Nephron progenitor cell (in vitro differentiated cells): ENCODE results near the gene FOXN3.
"Not testable (repeated sequence)": the region's sequence is repeated elsewhere in the genome, so short reads cannot be mapped to it uniquely, and the experiment has no call there.

Source experiments
- DNase-seq: peaks from one replicate; pipeline ENCODE4 v3.0.0; 2021
- H3K27ac Mint-ChIP-seq: 2 replicates; pipeline ENCODE4 v1.8.0; 2021; ENCODE audit warnings: mild to moderate bottlenecking, moderate library complexity, mixed read lengths
- H3K27me3 Mint-ChIP-seq: 2 replicates; pipeline ENCODE4 v1.8.0; 2021; ENCODE audit warnings: mild to moderate bottlenecking, low read depth, mixed read lengths; ENCODE audit not compliant: poor library complexity
- H3K36me3 Mint-ChIP-seq: 2 replicates; pipeline ENCODE4 v1.8.0; 2021; ENCODE audit warnings: low read depth, mixed read lengths
- H3K4me1 Mint-ChIP-seq: 2 replicates; pipeline ENCODE4 v1.8.0; 2021; ENCODE audit warnings: mixed read lengths
- H3K4me3 Mint-ChIP-seq: 2 replicates; pipeline ENCODE4 v1.8.0; 2021; ENCODE audit warnings: mild to moderate bottlenecking, moderate library complexity, mixed read lengths
- H3K9me3 Mint-ChIP-seq: 2 replicates; pipeline ENCODE4 v1.8.0; 2021; ENCODE audit warnings: mild to moderate bottlenecking, moderate library complexity, mixed read lengths
- TF ChIP-seq, protein P1 (sequence below): fragments of 200-600 bp; sonication (generic); IDR thresholded peaks from 2 replicates; pipeline ENCODE4 v1.5.0; 2021; ENCODE audit warnings: antibody characterized with exemption

The FOXN3 gene

GRCh38 chr14:89256283-89256682 lies 160.8 kb downstream of the FOXN3 start:
- Mint-ChIP-seq H3K4me1 (peaks cover 34% of the 10 kb centered on the region), H3K4me3 (no peak overlapping the region), H3K27me3 (peaks cover 3% of the 10 kb centered on the region), H3K36me3 (peaks cover 30% of the 10 kb centered on the region), H3K27ac (peak overlapping the region; percentile 31), H3K9me3 (no peaks in the 10 kb centered on the region)
- DNase-seq = no peak
- TF ChIP-seq, protein P1, sequence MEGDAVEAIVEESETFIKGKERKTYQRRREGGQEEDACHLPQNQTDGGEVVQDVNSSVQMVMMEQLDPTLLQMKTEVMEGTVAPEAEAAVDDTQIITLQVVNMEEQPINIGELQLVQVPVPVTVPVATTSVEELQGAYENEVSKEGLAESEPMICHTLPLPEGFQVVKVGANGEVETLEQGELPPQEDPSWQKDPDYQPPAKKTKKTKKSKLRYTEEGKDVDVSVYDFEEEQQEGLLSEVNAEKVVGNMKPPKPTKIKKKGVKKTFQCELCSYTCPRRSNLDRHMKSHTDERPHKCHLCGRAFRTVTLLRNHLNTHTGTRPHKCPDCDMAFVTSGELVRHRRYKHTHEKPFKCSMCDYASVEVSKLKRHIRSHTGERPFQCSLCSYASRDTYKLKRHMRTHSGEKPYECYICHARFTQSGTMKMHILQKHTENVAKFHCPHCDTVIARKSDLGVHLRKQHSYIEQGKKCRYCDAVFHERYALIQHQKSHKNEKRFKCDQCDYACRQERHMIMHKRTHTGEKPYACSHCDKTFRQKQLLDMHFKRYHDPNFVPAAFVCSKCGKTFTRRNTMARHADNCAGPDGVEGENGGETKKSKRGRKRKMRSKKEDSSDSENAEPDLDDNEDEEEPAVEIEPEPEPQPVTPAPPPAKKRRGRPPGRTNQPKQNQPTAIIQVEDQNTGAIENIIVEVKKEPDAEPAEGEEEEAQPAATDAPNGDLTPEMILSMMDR = no peak

GRCh38 chr14:89255852-89256251 lies 161.2 kb downstream of the FOXN3 start:
- Mint-ChIP-seq H3K27me3 (peaks cover 3% of the 10 kb centered on the region), H3K9me3 (no peaks in the 10 kb centered on the region), H3K4me3 (no peak overlapping the region), H3K4me1 (peaks cover 35% of the 10 kb centered on the region), H3K36me3 (peaks cover 35% of the 10 kb centered on the region), H3K27ac (no peak overlapping the region)
- no peak for DNase-seq
- TF ChIP-seq, protein P1 = no peak

DNA sequence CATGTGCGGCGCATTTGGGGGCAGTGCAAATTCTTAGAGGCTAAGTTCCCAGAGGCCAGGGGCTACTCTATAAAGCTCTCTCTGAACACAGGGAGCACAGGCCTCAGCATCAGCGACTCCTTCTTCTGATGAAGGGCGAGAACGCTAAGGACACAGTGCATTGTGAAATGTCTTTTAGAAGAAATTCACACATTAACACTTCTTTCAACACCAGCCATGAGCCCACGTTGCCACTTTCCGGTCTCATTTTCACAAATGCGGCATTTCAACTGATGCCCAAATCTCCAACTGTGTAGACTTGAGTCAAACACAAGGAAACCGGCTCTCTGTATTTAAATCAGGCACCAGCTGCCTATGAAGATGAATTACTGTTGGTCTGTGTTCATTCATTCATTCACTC lies 162.0 kb downstream of the FOXN3 start:
- TF ChIP-seq, protein P1 = no peak
- no peak for DNase-seq
- Mint-ChIP-seq H3K36me3 (peaks cover 38% of the 10 kb centered on the region), H3K9me3 (no peaks in the 10 kb centered on the region), H3K4me1 (peaks cover 39% of the 10 kb centered on the region), H3K4me3 (no peak overlapping the region), H3K27ac (no peak overlapping the region), H3K27me3 (peaks cover 3% of the 10 kb centered on the region)

DNA sequence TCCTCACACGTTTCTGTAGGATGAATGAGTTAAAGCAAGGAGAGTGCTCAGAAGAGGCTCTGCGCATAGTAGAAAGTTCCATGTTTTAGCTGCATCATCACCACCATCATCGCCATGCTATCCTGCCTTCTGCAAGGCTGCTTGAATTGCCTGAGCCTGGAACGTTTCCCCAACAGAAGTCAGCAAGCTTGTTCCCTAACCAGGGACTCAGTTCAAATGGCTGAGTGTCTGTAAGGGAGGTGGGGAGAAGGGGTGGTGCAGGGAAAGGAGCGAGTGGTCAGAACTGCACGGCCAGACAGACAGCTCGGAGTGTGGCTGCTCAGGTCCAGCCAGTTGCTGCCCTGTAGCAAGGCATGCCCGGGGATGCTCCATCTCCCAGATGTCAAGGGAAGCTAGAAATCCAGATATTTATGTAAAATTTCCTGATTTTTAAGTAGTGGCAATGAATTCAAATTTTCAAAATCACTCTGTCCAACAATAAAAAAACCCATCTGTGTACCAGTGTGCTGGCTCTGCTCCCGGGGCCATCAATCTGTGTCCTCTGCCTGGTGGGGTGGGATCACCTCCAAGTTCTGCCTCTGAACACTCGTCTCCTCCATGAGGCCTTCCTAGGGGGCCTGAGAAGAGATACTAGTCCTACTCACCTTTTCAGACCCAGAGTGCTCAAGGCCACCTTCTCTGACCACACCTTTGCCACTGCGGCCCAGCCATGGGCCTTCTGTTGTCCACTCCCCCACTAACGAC lies 162.7 kb downstream of the FOXN3 start:
- Mint-ChIP-seq H3K27me3 (peaks cover 3% of the 10 kb centered on the region), H3K9me3 (no peaks in the 10 kb centered on the region), H3K36me3 (peaks cover 38% of the 10 kb centered on the region), H3K4me3 (no peak overlapping the region), H3K4me1 (peaks cover 43% of the 10 kb centered on the region), H3K27ac (peak overlapping the region; percentile 59)
- DNase-seq = no peak
- TF ChIP-seq, protein P1 = no peak

GRCh38 chr14:89252887-89253532 lies 164.0 kb downstream of the FOXN3 start:
- DNase-seq = no peak
- Mint-ChIP-seq H3K27me3 (peaks cover 3% of the 10 kb centered on the region), H3K4me1 (peaks cover 49% of the 10 kb centered on the region), H3K36me3 (peaks cover 30% of the 10 kb centered on the region), H3K4me3 (no peak overlapping the region), H3K27ac (peak overlapping the region; percentile 19), H3K9me3 (no peaks in the 10 kb centered on the region)
- TF ChIP-seq, protein P1 = no peak

- no peaks in the 10 kb centered on the region for H3K9me3 Mint-ChIP-seq
- no peak overlapping the region for H3K4me3 Mint-ChIP-seq
- H3K27me3 Mint-ChIP-seq = no peaks in the 10 kb centered on the region
- no peak overlapping the region for H3K27ac Mint-ChIP-seq
- no peak for DNase-seq
- H3K36me3 Mint-ChIP-seq = peaks cover 16% of the 10 kb centered on the region
- TF ChIP-seq, protein P1 = no peak
- peaks cover 45% of the 10 kb centered on the region for H3K4me1 Mint-ChIP-seq
These were observed 166.0 kb downstream of the FOXN3 start for GRCh38 chr14:89251061-89251460.

DNA sequence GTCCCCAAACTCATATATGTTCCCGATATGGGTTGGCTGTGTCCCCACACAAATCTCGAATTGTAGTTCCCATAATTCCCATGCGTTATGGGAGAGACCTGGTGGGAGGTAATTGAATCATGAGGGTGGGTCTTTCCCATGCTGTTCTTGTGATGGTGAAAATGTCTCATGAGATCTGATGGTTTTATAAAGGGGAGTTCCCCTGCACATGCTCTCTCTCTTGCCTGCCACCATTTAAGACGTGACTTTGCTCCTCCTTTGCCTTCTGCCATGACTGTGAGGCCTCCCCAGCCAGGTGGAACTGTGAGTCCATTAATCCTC lies 166.4 kb downstream of the FOXN3 start:
- H3K4me1 Mint-ChIP-seq = peaks cover 45% of the 10 kb centered on the region
- H3K27ac Mint-ChIP-seq = not testable (repeated sequence)

More for the DNA sequence above, 166.4 kb downstream of the FOXN3 start:
- not testable (repeated sequence) for H3K27me3 Mint-ChIP-seq, H3K9me3 Mint-ChIP-seq, DNase-seq, H3K4me3 Mint-ChIP-seq
- H3K36me3 Mint-ChIP-seq = peaks cover 13% of the 10 kb centered on the region
